K562 (cell line): Measurements from ENCODE around the gene PDLIM5. TPM values are rescaled to one million over a fixed set of nuclear protein-coding genes. Genes with fewer than 3 reads are reported as not detected.
A peak's percentile ranks its signal among the peaks of the same experiment; 100 is the strongest.

Source experiments
- ATAC-seq: fragments of 200-7000 bp; cut with Tn5 transposase; 3 replicates; pipeline ENCODE4 v1.9.1; 2020; ENCODE audit warnings: moderate library complexity
- BruUV-seq: library from RNA; stranded (reverse); fragments of 400-500 nt; replicated peaks from 2 replicates; lab custom pipeline; 2021; lab: Mats Ljungman, UMichigan
- CTCF ChIA-PET: fragments of 300-600 bp; formaldehyde crosslinking; extraction: SDS; loops from one replicate; lab custom pipeline; 2021; ENCODE audit warnings: low intra/inter-chr PET ratio; lab: Yijun Ruan, JAX
- POLR2A ChIA-PET: fragments of 300-600, 350-650 bp; sonication (Branson Sonifier 250); formaldehyde crosslinking; extraction: SDS; loops from one replicate; lab custom pipeline; 2021; ENCODE audit warnings: antibody characterized with exemption, inconsistent platforms; lab: Yijun Ruan, JAX
- DNase-seq, 4 experiments: peaks; one replicate each; pipeline versions ENCODE4 v3.0.0 to v3.0.0-alpha.2; 2011 to 2018; ENCODE audit warnings: low spot score in 3 of 4, mixed read lengths in 3 of 4; ENCODE audit errors: extremely low read depth in 1 of 4
- FAIRE-seq: peaks from 2 replicates; lab custom pipeline; 2011; peaks lifted over from hg19 to GRCh38; lab: Jason Lieb, UNC
- H2AFZ ChIP-seq: 2 replicates; pipeline ENCODE4 v1.6.0; 2011; ENCODE audit warnings: low read depth, low read length, control low read depth, inconsistent platforms
- H3K27ac ChIP-seq: fragments of 200-600 bp; 3 replicates; pipeline ENCODE4 v1.8.0; 2011; ENCODE audit warnings: low read depth, mild to moderate bottlenecking, control low read depth, inconsistent platforms, low read length, moderate library complexity, mixed read lengths; ENCODE audit errors: extremely low read depth
- H3K27me3 ChIP-seq, 2 experiments: fragments of 300-600 bp in 1 of 2; 2 replicates in 1 of 2; 3 replicates in 1 of 2; pipeline versions ENCODE4 v1.6.0 to v1.8.0; 2011; ENCODE audit warnings: inconsistent platforms in 2 of 2, low read length in 2 of 2, mild to moderate bottlenecking in 1 of 2, mixed read lengths in 1 of 2, moderate library complexity in 1 of 2; ENCODE audit not compliant: control insufficient read depth in 2 of 2, insufficient read depth in 2 of 2
- H3K36me3 ChIP-seq: fragments of 300-600 bp; 3 replicates; pipeline ENCODE4 v1.8.0; 2011; ENCODE audit warnings: mild to moderate bottlenecking, low read length, inconsistent platforms; ENCODE audit not compliant: control insufficient read depth, insufficient read depth
- H3K4me1 ChIP-seq, 2 experiments: fragments of 200-600 bp in 1 of 2; replicated peaks in 1 of 2; 2 replicates in 1 of 2; 3 replicates in 1 of 2; pipeline versions ENCODE4 v1.5.1 to v1.8.0; 2011; ENCODE audit warnings: inconsistent platforms in 2 of 2, low read length in 2 of 2, mild to moderate bottlenecking in 1 of 2, mixed read lengths in 1 of 2, moderate library complexity in 1 of 2; ENCODE audit not compliant: control insufficient read depth in 2 of 2, insufficient read depth in 2 of 2
- H3K4me2 ChIP-seq: 2 replicates; pipeline ENCODE4 v1.6.1; 2011; ENCODE audit warnings: low read length, control low read depth, inconsistent platforms, mixed read lengths; ENCODE audit not compliant: insufficient read depth
- H3K4me3 ChIP-seq: fragments of 200-600 bp; sonication (generic), shearing (Covaris generic); 2 replicates; pipeline ENCODE4 v1.5.1; 2016; ENCODE audit warnings: control low read depth, inconsistent platforms
- H3K79me2 ChIP-seq: fragments of 200-600 bp; 3 replicates; pipeline ENCODE4 v1.8.0; 2011; ENCODE audit warnings: low read length, inconsistent platforms; ENCODE audit not compliant: control insufficient read depth, insufficient read depth
- H3K9ac ChIP-seq, 2 experiments: 2 replicates each; pipeline versions ENCODE4 v1.6.0 to v1.6.1; 2011; ENCODE audit warnings: low read depth in 2 of 2, low read length in 2 of 2, control low read depth in 1 of 2, inconsistent platforms in 1 of 2, mild to moderate bottlenecking in 1 of 2, mixed read lengths in 1 of 2; ENCODE audit not compliant: insufficient read depth in 1 of 2
- H3K9me1 ChIP-seq: one replicate; pipeline ENCODE4 v1.6.0; 2011; ENCODE audit warnings: inconsistent platforms, mild to moderate bottlenecking, low read length, moderate library complexity; ENCODE audit not compliant: control insufficient read depth, insufficient read depth
- H3K9me3 ChIP-seq: replicated peaks from 2 replicates; pipeline ENCODE4 v1.5.1; 2011; ENCODE audit warnings: low read depth, low read length, inconsistent platforms; ENCODE audit not compliant: control insufficient read depth, insufficient read depth
- H4K20me1 ChIP-seq: replicated peaks from 2 replicates; pipeline ENCODE4 v1.6.1; 2011; ENCODE audit warnings: low read length, inconsistent platforms, mixed read lengths; ENCODE audit not compliant: control insufficient read depth, insufficient read depth
- CBX3 ChIP-seq, 2 experiments: IDR thresholded peaks; 1 replicate in 1 of 2; 2 replicates in 1 of 2; pipeline ENCODE4 v1.6.1; 2012; ENCODE audit warnings: inconsistent platforms in 2 of 2, low read length in 2 of 2, borderline replicate concordance in 1 of 2, control low read depth in 1 of 2
- FOSL1 ChIP-seq: fragments of 200-800 bp; sonication (Bioruptor generic); conservative IDR thresholded peaks from 2 replicates; pipeline ENCODE4 v1.6.1; 2016; ENCODE audit warnings: missing genetic modification characterization, missing compliant biosample characterization
- GTF2A2 ChIP-seq: IDR thresholded peaks from 2 replicates; pipeline ENCODE4 v1.6.1; 2016; ENCODE audit warnings: mild to moderate bottlenecking, missing genetic modification characterization, missing compliant biosample characterization
- SMARCA4 ChIP-seq: fragments of 450-650 bp; IDR thresholded peaks from 2 replicates; pipeline ENCODE4 v1.6.1; 2016
- USF2 ChIP-seq: sonication (generic); formaldehyde crosslinking; IDR thresholded peaks from 2 replicates; pipeline ENCODE4 v1.5.0; 2020; ENCODE audit warnings: missing genetic modification reagents
- ZBTB49 ChIP-seq: sonication (generic); formaldehyde crosslinking; IDR thresholded peaks from 2 replicates; pipeline ENCODE4 v1.8.0; 2022; ENCODE audit warnings: missing genetic modification reagents, mild to moderate bottlenecking, borderline replicate concordance
- WGBS: fragments of 100-300 bp; shearing (Covaris generic); methylation state at CpG from one replicate; pipeline ENCODE4 v1.1.6; 2016; ENCODE audit warnings: low coverage, mixed read lengths; ENCODE audit not compliant: insufficient coverage; ENCODE audit errors: missing lambda C conversion rate; 5-methylcytosine and 5-hydroxymethylcytosine counted together
- in situ Hi-C: fragments of 300-500 bp; cut with MboI; formaldehyde crosslinking; loops from 4 replicates; pipeline ENCODE4 v1.15.0; 2018; ENCODE audit warnings: inconsistent platforms, mixed read lengths
- intact Hi-C: fragments of 100-400 bp; cut with micrococcal nuclease; formaldehyde crosslinking; loops from 2 replicates; pipeline ENCODE4 v1.14.2; 2022
- polyA plus RNA-seq, 8 experiments: library from polyadenylated mRNA; depleted of rRNA in 4 of 8; stranded (reverse) in 5 of 8; unstranded in 3 of 8; fragments of >200 nt; fragmentation: Nextera tagmentation in 2 of 8; fragmentation: Illumina TruSeq in 1 of 8; extraction: Ambion mirVana in 2 of 8; extraction: Trizol in 1 of 8; gene quantifications; 2 replicates each; pipeline versions ENCODE4 v1.2.1 to v1.2.3, GENCODE V29; 2011 to 2014; ENCODE audit warnings: inconsistent platforms in 1 of 8, missing spikeins in 1 of 8
- total RNA-seq, 7 experiments: library from RNA; depleted of rRNA in 6 of 7; stranded (reverse); fragments of >200 nt in 6 of 7; fragmentation: Illumina TruSeq in 2 of 7; extraction: Trizol in 2 of 7; gene quantifications; 2 replicates each; pipeline versions ENCODE4 v1.2.1 to v1.2.3, GENCODE V29; 2011 to 2021; ENCODE audit warnings: low replicate concordance in 1 of 7

PDLIM5 gene
- total and polyA plus RNA-seq, 9 of the 15 experiments (the other 6 are each of a cell fraction or from before 2014, with no cell fraction given) = 36.9 to 127 (median 62.5) TPM

GRCh38 chr4:94420356-94420755 lies 31.4 kb upstream of the PDLIM5 start:
- no peak for ATAC-seq
- no peak for DNase-seq
- H3K9me3 ChIP-seq = no peaks in the 10 kb centered on the region
- H3K27ac ChIP-seq = no peak overlapping the region
- no peak for FAIRE-seq
- 49% methylated on average over 2 of the region's 2 CpGs for WGBS
- ChIA-PET POLR2A (no interaction called here), CTCF (no interaction called here)
- H3K9ac ChIP-seq = no peak overlapping the region
- BruUV-seq = no TSS peak
- no peaks in the 10 kb centered on the region for H3K4me1 ChIP-seq
- no peak for TF ChIP-seq USF2
- peak; percentile 61; the same call in 1 of the 2 replicates for TF ChIP-seq FOSL1 (tag)
- TF ChIP-seq GTF2A2 (tag) = no peak
- no peak for TF ChIP-seq SMARCA4
- TF ChIP-seq ZBTB49 = no peak
- TF ChIP-seq CBX3 (IDR thresholded peaks at IDR 0.05; ENCODE audit: borderline replicate concordance in 1 of 2, low read length in 2 of 2) = no peak
- H3K9me1 ChIP-seq = no peaks in the 10 kb centered on the region
- intact Hi-C loops (no loop called here), in situ Hi-C loops (no loop called here)
- no peak overlapping the region for H2AFZ ChIP-seq
- H3K36me3 ChIP-seq = no peaks in the 10 kb centered on the region
- H3K4me3 ChIP-seq = no peak overlapping the region
- no peaks in the 10 kb centered on the region for H3K27me3 ChIP-seq
- H4K20me1 ChIP-seq = no peaks in the 10 kb centered on the region
- H3K4me2 ChIP-seq = no peak overlapping the region
- H3K79me2 ChIP-seq = no peaks in the 10 kb centered on the region
